ENCODE data around the gene TGM3. TPM values are rescaled to one million over a fixed set of nuclear protein-coding genes. Genes with fewer than 3 reads are reported as not detected.

The TGM3 gene
- total and polyA plus RNA-seq, 2 of the 4 experiments (the other 2 are of a cell fraction), result not detected

DNA sequence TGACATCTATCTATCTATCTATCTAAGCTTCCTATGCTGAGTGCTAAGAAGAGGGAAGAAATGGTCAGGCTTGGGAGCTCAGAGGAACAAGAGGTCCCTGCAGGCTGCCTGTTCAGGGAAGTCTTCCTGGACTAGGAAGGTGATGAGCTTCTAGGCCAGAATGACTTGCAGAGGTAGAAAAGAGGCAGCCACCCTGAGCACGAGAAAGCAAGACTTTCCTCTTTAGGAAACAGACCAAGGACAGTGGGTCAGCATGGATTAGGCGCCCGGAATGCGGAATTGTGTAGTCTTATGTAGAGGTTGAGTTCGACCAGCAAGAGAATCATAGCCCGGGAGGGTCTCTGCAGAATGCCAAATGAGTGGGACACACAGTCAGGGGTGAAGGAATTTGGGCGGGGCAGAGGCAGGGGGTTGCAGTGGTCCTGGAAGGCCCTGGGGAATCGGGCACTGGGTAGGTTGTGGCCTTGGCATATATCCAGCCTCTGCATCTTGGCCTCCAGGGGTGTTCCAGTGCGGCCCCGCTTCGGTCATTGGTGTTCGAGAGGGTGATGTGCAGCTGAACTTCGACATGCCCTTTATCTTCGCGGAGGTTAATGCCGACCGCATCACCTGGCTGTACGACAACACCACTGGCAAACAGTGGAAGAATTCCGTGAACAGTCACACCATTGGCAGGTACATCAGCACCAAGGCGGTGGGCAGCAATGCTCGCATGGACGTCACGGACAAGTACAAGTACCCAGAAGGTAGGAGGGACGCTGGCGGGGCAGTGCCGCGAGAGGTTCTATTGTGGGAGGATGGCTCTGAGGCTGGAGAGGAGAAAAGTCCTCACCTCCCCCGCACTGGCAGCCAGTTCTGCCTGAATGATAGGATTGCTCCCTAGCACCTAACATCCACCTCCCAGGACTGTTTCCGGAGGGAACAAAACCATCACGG is 32.1 kb downstream of the TGM3 start (continued):
- no peak for TF ChIP-seq NFE2L2 (IDR thresholded peaks at IDR 0.05; ENCODE audit: low read depth, low read length)

DNA sequence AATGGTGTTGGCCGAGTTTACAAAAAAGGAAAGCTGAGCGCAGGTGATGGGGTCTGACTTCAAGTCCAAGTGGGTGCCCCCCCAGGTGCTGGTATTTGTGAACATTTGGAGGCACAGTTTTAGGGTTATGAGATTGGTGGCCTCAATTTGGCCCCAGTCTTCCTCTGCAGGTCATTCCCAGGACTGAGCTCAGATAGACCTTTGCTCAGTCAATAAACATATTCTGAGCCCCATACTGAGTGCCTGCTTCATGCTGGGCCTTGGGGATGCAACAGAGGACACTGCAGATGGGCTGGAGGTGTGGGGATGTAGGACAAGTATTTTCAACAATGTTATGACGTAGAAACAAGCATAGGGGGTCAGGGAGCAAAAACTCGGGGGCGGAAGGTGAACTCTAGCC is 33.5 kb downstream of the TGM3 start:
- no peaks in the 10 kb centered on the region for H3K79me1 ChIP-seq (ENCODE audit: low read depth in 1 of 2, low read length in 2 of 2)
- peaks cover 8% of the 10 kb centered on the region for H3K27me3 ChIP-seq (ENCODE audit: control insufficient read depth, insufficient read depth, low read length)
- H3K23ac ChIP-seq (ENCODE audit: low read depth, low read length), result no peak overlapping the region
- H3K9me3 ChIP-seq (ENCODE audit: control insufficient read depth, insufficient read depth, low read length), result no peaks in the 10 kb centered on the region
- no peak overlapping the region for H2AK9ac ChIP-seq (replicated peaks; ENCODE audit: low read depth, low read length, poor library complexity)
- intact Hi-C loops (cut with micrococcal nuclease), result no loop called here
- ATAC-seq (ENCODE audit: low read depth) (no peak), DNase-seq (no peak)
- H3K9ac ChIP-seq (ENCODE audit: low read depth, low read length), result no peak overlapping the region
- POLR2A ChIA-PET (ENCODE audit: unreplicated experiment), result no interaction called here
- H3K4me3 ChIP-seq (ENCODE audit: insufficient read depth, low read depth, low read length), result no peak overlapping the region
- no peaks in the 10 kb centered on the region for H4K20me1 ChIP-seq (ENCODE audit: insufficient read depth, low read length)
- 47% methylated on average over 2 of the region's 5 CpGs; no CpG with 5 or more reads in 1 of the 2 experiments for WGBS, 2 experiments (ENCODE audit: extremely low coverage in 2 of 2, insufficient read length in 1 of 2)
- CTCF ChIA-PET, result no interaction called here
- dilution Hi-C loops (cut with HindIII; ENCODE audit: low sequenced_read_pairs, unreplicated experiment), result no loop called here
- no TSS peak for BruUV-seq (replicated peaks)
- no peak overlapping the region for H3K4me2 ChIP-seq (ENCODE audit: low read depth, low read length)
- H3K18ac ChIP-seq (ENCODE audit: low read depth, low read length), result no peak overlapping the region
- in situ Hi-C loops (cut with MboI; ENCODE audit: low sequenced_read_pairs), result no loop called here
- no peak overlapping the region for H2BK5ac ChIP-seq (ENCODE audit: low read depth, low read length, poor library complexity, severe bottlenecking)
- H2AFZ ChIP-seq (replicated peaks; ENCODE audit: low read length, poor library complexity), result no peak overlapping the region
- no peak overlapping the region for H3K27ac ChIP-seq (ENCODE audit: insufficient read depth, low read length)
- H4K91ac ChIP-seq (ENCODE audit: insufficient read depth, low read depth, low read length), result no peak overlapping the region
- H2BK15ac ChIP-seq (ENCODE audit: low read depth, low read length), result no peak overlapping the region
- H3K14ac ChIP-seq (replicated peaks; ENCODE audit: low read depth, low read length), result no peak overlapping the region
- no peaks in the 10 kb centered on the region for H3K9me1 ChIP-seq (ENCODE audit: insufficient read depth, low read length)
- no peak for TF ChIP-seq MAFK (IDR thresholded peaks at IDR 0.05; ENCODE audit: low read depth, low read length)
- TF ChIP-seq FOS (IDR thresholded peaks at IDR 0.05; ENCODE audit: low read depth, low read length), result no peak
- TF ChIP-seq, protein P1, sequence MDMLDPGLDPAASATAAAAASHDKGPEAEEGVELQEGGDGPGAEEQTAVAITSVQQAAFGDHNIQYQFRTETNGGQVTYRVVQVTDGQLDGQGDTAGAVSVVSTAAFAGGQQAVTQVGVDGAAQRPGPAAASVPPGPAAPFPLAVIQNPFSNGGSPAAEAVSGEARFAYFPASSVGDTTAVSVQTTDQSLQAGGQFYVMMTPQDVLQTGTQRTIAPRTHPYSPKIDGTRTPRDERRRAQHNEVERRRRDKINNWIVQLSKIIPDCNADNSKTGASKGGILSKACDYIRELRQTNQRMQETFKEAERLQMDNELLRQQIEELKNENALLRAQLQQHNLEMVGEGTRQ (IDR thresholded peaks at IDR 0.05; ENCODE audit: low read depth, low read length), result no peak
- TF ChIP-seq, protein P2, sequence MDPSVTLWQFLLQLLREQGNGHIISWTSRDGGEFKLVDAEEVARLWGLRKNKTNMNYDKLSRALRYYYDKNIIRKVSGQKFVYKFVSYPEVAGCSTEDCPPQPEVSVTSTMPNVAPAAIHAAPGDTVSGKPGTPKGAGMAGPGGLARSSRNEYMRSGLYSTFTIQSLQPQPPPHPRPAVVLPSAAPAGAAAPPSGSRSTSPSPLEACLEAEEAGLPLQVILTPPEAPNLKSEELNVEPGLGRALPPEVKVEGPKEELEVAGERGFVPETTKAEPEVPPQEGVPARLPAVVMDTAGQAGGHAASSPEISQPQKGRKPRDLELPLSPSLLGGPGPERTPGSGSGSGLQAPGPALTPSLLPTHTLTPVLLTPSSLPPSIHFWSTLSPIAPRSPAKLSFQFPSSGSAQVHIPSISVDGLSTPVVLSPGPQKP (IDR thresholded peaks at IDR 0.05; ENCODE audit: borderline replicate concordance, low read depth, low read length), result no peak
- no peak for TF ChIP-seq NFE2L2 (IDR thresholded peaks at IDR 0.05; ENCODE audit: low read depth, low read length)
- no peak for TF ChIP-seq SMC3 (IDR thresholded peaks at IDR 0.05; ENCODE audit: low read depth, low read length)
- TF ChIP-seq CHD1 (IDR thresholded peaks at IDR 0.05; ENCODE audit: low read depth, low read length), result no peak
- TF ChIP-seq POLR2A (IDR thresholded peaks at IDR 0.05; ENCODE audit: low read depth, low read length), result no peak
- no peak for TF ChIP-seq RCOR1 (IDR thresholded peaks at IDR 0.05; ENCODE audit: insufficient replicate concordance, low read length)
- TF ChIP-seq CEBPB (IDR thresholded peaks at IDR 0.05; ENCODE audit: low read depth, low read length), result no peak
- H3K4me1 ChIP-seq (ENCODE audit: control insufficient read depth, insufficient read depth, low read length), result no peaks in the 10 kb centered on the region
- H4K8ac ChIP-seq (ENCODE audit: low read depth in 2 of 2, low read length in 2 of 2), result no peak overlapping the region
- no peak overlapping the region for H2BK20ac ChIP-seq (ENCODE audit: low read depth, low read length)
- no peak overlapping the region for H2AK5ac ChIP-seq (ENCODE audit: low read depth, low read length)
- no peak overlapping the region for H3K56ac ChIP-seq (ENCODE audit: extremely low read depth, insufficient read depth, low read length)
- no peak overlapping the region for H4K5ac ChIP-seq (ENCODE audit: low read depth, low read length)
- H3K4ac ChIP-seq (ENCODE audit: low read depth, low read length), result no peak overlapping the region
- H3K36me3 ChIP-seq (ENCODE audit: control insufficient read depth, insufficient read depth, low read length), result no peaks in the 10 kb centered on the region
- H2BK120ac ChIP-seq (ENCODE audit: low read depth, low read length), result no peak overlapping the region
